H9 (cell line): ENCODE results near the gene TRIAP1. TPM values are rescaled to one million over a fixed set of nuclear protein-coding genes. Genes with fewer than 3 reads are reported as not detected.
A peak's percentile ranks its signal among the peaks of the same experiment; 100 is the strongest.

ENCODE experiments used
- DNase-seq: peaks from one replicate; pipeline ENCODE4 v3.0.0-alpha.2; 2017
- H2AFZ ChIP-seq: one replicate; pipeline ENCODE4 v1.6.1; 2013; ENCODE audit warnings: mild to moderate bottlenecking, low read length, control low read depth, moderate library complexity
- H2AK5ac ChIP-seq: 2 replicates; pipeline ENCODE4 v1.6.1; 2013; ENCODE audit warnings: low read length, control low read depth, mixed read lengths; ENCODE audit not compliant: insufficient read length
- H2BK120ac ChIP-seq: one replicate; pipeline ENCODE4 v1.6.1; 2013; ENCODE audit warnings: low read depth, mild to moderate bottlenecking, low read length, control low read depth, inconsistent platforms; ENCODE audit not compliant: poor library complexity, severe bottlenecking
- H2BK12ac ChIP-seq: 2 replicates; pipeline ENCODE4 v1.6.1; 2013; ENCODE audit warnings: low read length, control low read depth, mixed read lengths, low read depth; ENCODE audit not compliant: insufficient read length
- H2BK15ac ChIP-seq: 2 replicates; pipeline ENCODE4 v1.6.1; 2013; ENCODE audit warnings: low read depth, low read length, control low read depth
- H2BK20ac ChIP-seq: one replicate; pipeline ENCODE4 v1.6.1; 2013; ENCODE audit warnings: low read depth, mild to moderate bottlenecking, low read length, control low read depth, inconsistent platforms; ENCODE audit not compliant: poor library complexity, severe bottlenecking
- H2BK5ac ChIP-seq: 2 replicates; pipeline ENCODE4 v1.6.1; 2013; ENCODE audit warnings: low read length, control low read depth, mixed read lengths; ENCODE audit not compliant: insufficient read length
- H3K14ac ChIP-seq: 2 replicates; pipeline ENCODE4 v1.6.1; 2013; ENCODE audit warnings: low read length, control low read depth; ENCODE audit not compliant: insufficient read depth
- H3K18ac ChIP-seq: 2 replicates; pipeline ENCODE4 v1.6.1; 2013; ENCODE audit warnings: low read depth, mild to moderate bottlenecking, mixed read lengths, low read length, control low read depth; ENCODE audit not compliant: insufficient read length
- H3K23ac ChIP-seq: 2 replicates; pipeline ENCODE4 v1.6.1; 2013; ENCODE audit warnings: low read length, control low read depth, mixed read lengths, low read depth; ENCODE audit not compliant: insufficient read length
- H3K23me2 ChIP-seq: 2 replicates; pipeline ENCODE4 v1.6.1; 2013; ENCODE audit warnings: low read depth, mild to moderate bottlenecking, mixed read lengths, low read length, control low read depth; ENCODE audit not compliant: insufficient read length, poor library complexity, severe bottlenecking
- H3K27ac ChIP-seq: 2 replicates; pipeline ENCODE4 v1.5.1; 2013; ENCODE audit warnings: low read length, control low read depth, mixed read lengths, low read depth; ENCODE audit not compliant: insufficient read length
- H3K27me3 ChIP-seq: 2 replicates; pipeline ENCODE4 v1.6.1; 2013; ENCODE audit warnings: low read length, control low read depth, inconsistent platforms; ENCODE audit not compliant: insufficient read depth
- H3K4ac ChIP-seq: 2 replicates; pipeline ENCODE4 v1.6.1; 2013; ENCODE audit warnings: low read depth, mild to moderate bottlenecking, control low read depth, inconsistent platforms, low read length, moderate library complexity
- H3K4me1 ChIP-seq: 2 replicates; pipeline ENCODE4 v1.6.1; 2013; ENCODE audit warnings: low read length, control low read depth, inconsistent platforms; ENCODE audit not compliant: insufficient read depth
- H3K4me2 ChIP-seq: 2 replicates; pipeline ENCODE4 v1.6.1; 2013; ENCODE audit warnings: low read length, control low read depth, mixed read lengths; ENCODE audit not compliant: insufficient read length, insufficient read depth
- H3K56ac ChIP-seq: 2 replicates; pipeline ENCODE4 v1.6.1; 2013; ENCODE audit warnings: low read depth, mild to moderate bottlenecking, mixed read lengths, low read length, control low read depth; ENCODE audit not compliant: insufficient read length
- H3K79me1 ChIP-seq: 2 replicates; pipeline ENCODE4 v1.6.1; 2013; ENCODE audit warnings: low read depth, mild to moderate bottlenecking, moderate library complexity, low read length, control low read depth, inconsistent platforms; ENCODE audit not compliant: insufficient read depth, poor library complexity, severe bottlenecking
- H3K79me2 ChIP-seq: 2 replicates; pipeline ENCODE4 v1.6.1; 2013; ENCODE audit warnings: low read length, control low read depth, inconsistent platforms; ENCODE audit not compliant: insufficient read depth
- H3K9ac ChIP-seq: 2 replicates; pipeline ENCODE4 v1.6.1; 2013; ENCODE audit warnings: low read length, control low read depth, mixed read lengths; ENCODE audit not compliant: insufficient read length; ENCODE audit errors: extremely low read depth
- H3K9me3 ChIP-seq: one replicate; pipeline ENCODE4 v1.6.1; 2013; ENCODE audit warnings: low read depth, low read length, inconsistent platforms; ENCODE audit not compliant: control insufficient read depth
- H3T11ph ChIP-seq: one replicate; pipeline ENCODE4 v1.6.1; 2013; ENCODE audit warnings: mild to moderate bottlenecking, low read length, control low read depth, inconsistent platforms
- H4K20me1 ChIP-seq: one replicate; pipeline ENCODE4 v1.6.1; 2013; ENCODE audit not compliant: control insufficient read depth, insufficient read length, insufficient read depth
- H4K5ac ChIP-seq: 2 replicates; pipeline ENCODE4 v1.6.1; 2013; ENCODE audit warnings: low read depth, mild to moderate bottlenecking, mixed read lengths, low read length, control low read depth; ENCODE audit not compliant: insufficient read length
- H4K8ac ChIP-seq: replicated peaks from 2 replicates; pipeline ENCODE4 v1.6.1; 2013; ENCODE audit warnings: low read length, control low read depth, mixed read lengths, low read depth; ENCODE audit not compliant: insufficient read length
- H4K91ac ChIP-seq: 2 replicates; pipeline ENCODE4 v1.6.1; 2013; ENCODE audit warnings: low read depth, mild to moderate bottlenecking, moderate library complexity, mixed read lengths, low read length, control low read depth; ENCODE audit not compliant: insufficient read length
- H3K27ac Mint-ChIP-seq, 3 experiments: 2 replicates in 2 of 3; 3 replicates in 1 of 3; pipeline ENCODE4 v1.8.0; 2020 to 2021; ENCODE audit warnings: mixed read lengths in 3 of 3, mild to moderate bottlenecking in 1 of 3, moderate library complexity in 1 of 3
- H3K27me3 Mint-ChIP-seq: 2 replicates; pipeline ENCODE4 v1.8.0; 2021; ENCODE audit warnings: low read depth, mild to moderate bottlenecking, moderate library complexity, mixed read lengths
- H3K36me3 Mint-ChIP-seq, 3 experiments: 2 replicates in 2 of 3; 3 replicates in 1 of 3; pipeline ENCODE4 v1.8.0; 2020 to 2021; ENCODE audit warnings: low read depth in 3 of 3, mixed read lengths in 3 of 3; ENCODE audit not compliant: insufficient read depth in 1 of 3
- H3K4me1 Mint-ChIP-seq, 2 experiments: 2 replicates each; pipeline ENCODE4 v1.8.0; 2020; ENCODE audit warnings: mixed read lengths in 2 of 2
- H3K4me3 Mint-ChIP-seq, 2 experiments: 2 replicates in 1 of 2; 3 replicates in 1 of 2; pipeline ENCODE4 v1.8.0; 2020 to 2021; ENCODE audit warnings: mild to moderate bottlenecking in 2 of 2, mixed read lengths in 2 of 2, moderate library complexity in 1 of 2
- H3K9me3 Mint-ChIP-seq, 2 experiments: 2 replicates in 1 of 2; 3 replicates in 1 of 2; pipeline ENCODE4 v1.8.0; 2020; ENCODE audit warnings: mild to moderate bottlenecking in 2 of 2, mixed read lengths in 2 of 2, moderate library complexity in 1 of 2
- CTCF ChIP-seq: fragments of 200-600 bp; sonication (generic); conservative IDR thresholded peaks from 3 replicates; pipeline ENCODE4 v1.8.0; 2021; ENCODE audit warnings: antibody characterized with exemption, mild to moderate bottlenecking
- WGBS: extraction: QIAGEN DNeasy Blood & Tissue Kit; methylation state at CpG from one replicate; pipeline ENCODE4 v1.1.7; 2013; ENCODE audit warnings: missing lambda C conversion rate, low lambda C conversion rate, mixed read lengths; ENCODE audit not compliant: insufficient read length; ENCODE audit errors: extremely low coverage; 5-methylcytosine and 5-hydroxymethylcytosine counted together
- total RNA-seq: library from RNA; stranded (reverse); gene quantifications from 2 replicates; pipeline ENCODE4 v1.2.1, GENCODE V29; 2021

TRIAP1 gene
- total RNA-seq, 1 experiment from 2014 or later = 70.4 TPM

- Histone ChIP-seq H2BK12ac (peak overlapping the region; percentile 59), H2BK15ac (no peak overlapping the region), H3K27me3 (no peaks in the 10 kb centered on the region), H2BK20ac (no peak overlapping the region), H3K79me2 (no peaks in the 10 kb centered on the region), H3K9ac (no peak overlapping the region), H4K91ac (no peak overlapping the region), H3K18ac (peak overlapping the region; percentile 63), H3K27ac (peak overlapping the region; percentile 35), H3K4ac (no peak overlapping the region), H3K23me2 (no peaks in the 10 kb centered on the region), H2BK120ac (no peak overlapping the region), H4K8ac (no peak overlapping the region), H3K4me2 (peak overlapping the region; percentile 17), H2AFZ (no peak overlapping the region), H2AK5ac (no peak overlapping the region), H3K56ac (no peak overlapping the region), H3K14ac (peak overlapping the region; percentile 74; the same call in 1 of the 2 replicates), H3K79me1 (no peaks in the 10 kb centered on the region), H3K9me3 (no peaks in the 10 kb centered on the region), H3T11ph (no peak overlapping the region), H4K20me1 (no peaks in the 10 kb centered on the region), H2BK5ac (no peak overlapping the region), H4K5ac (no peak overlapping the region), H3K4me1 (no peaks in the 10 kb centered on the region), H3K23ac (no peak overlapping the region)
- peak overlapping the region; percentile 0 to 70; a peak in 4 of 5 replicates for H3K4me3 Mint-ChIP-seq
- peak; percentile 96 for DNase-seq
- H3K9me3 Mint-ChIP-seq = no peaks in the 10 kb centered on the region; a peak in 1 of 5 replicates
- TF ChIP-seq CTCF = no peak
- peak overlapping the region; percentile 93 to 99 (median 96) for H3K27ac Mint-ChIP-seq
- WGBS = no CpG with 5 or more reads among the region's 13 CpGs
- H3K4me1 Mint-ChIP-seq = peaks cover 24 to 26% of the 10 kb centered on the region in 2 experiments
- H3K27me3 Mint-ChIP-seq = peaks cover 1% of the 10 kb centered on the region; the same call in 1 of the 2 replicates
- no peaks in the 10 kb centered on the region; a peak in 1 of 7 replicates for H3K36me3 Mint-ChIP-seq
These were observed 32.1 kb downstream of the TRIAP1 start for GRCh38 chr12:120413901-120414695.
